Caco-2 (cell line): ENCODE measurements around the gene TBX15. TPM values are rescaled to one million over a fixed set of nuclear protein-coding genes. Genes with fewer than 3 reads are reported as not detected.

Experiments
- BruUV-seq: library from RNA; stranded (reverse); fragments of 400-500 nt; replicated peaks from 2 replicates; lab custom pipeline; 2021; lab: Mats Ljungman, UMichigan
- CTCF ChIA-PET: fragments of 300-600 bp; sonication (Branson Sonifier 250); formaldehyde crosslinking; loops from one replicate; lab custom pipeline; 2022; ENCODE audit warnings: antibody characterized with exemption; lab: Charles Lee
- POLR2A ChIA-PET: fragments of 300-600 bp; sonication (Branson Sonifier 250); formaldehyde crosslinking; loops from one replicate; lab custom pipeline; 2022; ENCODE audit warnings: antibody characterized with exemption; lab: Charles Lee
- DNase-seq, 2 experiments: peaks; one replicate each; pipeline versions ENCODE4 v3.0.0 to v3.0.0-alpha.2; 2020 to 2022
- H3K27me3 ChIP-seq: replicated peaks from 2 replicates; pipeline ENCODE4 v1.6.0; 2011; ENCODE audit warnings: low read length; ENCODE audit not compliant: control insufficient read depth, insufficient read depth
- H3K36me3 ChIP-seq: 2 replicates; pipeline ENCODE4 v1.5.1; 2011; ENCODE audit warnings: low read length; ENCODE audit not compliant: control insufficient read depth, insufficient read depth
- H3K4me1 ChIP-seq: fragments of 250-450 bp; sonication (Bioruptor Pico); 2 replicates; pipeline ENCODE4 v1.5.1; 2020; ENCODE audit warnings: mild to moderate bottlenecking
- H3K4me3 ChIP-seq: 2 replicates; pipeline ENCODE4 v1.5.1; 2011; ENCODE audit warnings: low read depth, mild to moderate bottlenecking, control low read depth, low read length
- H3K9me3 ChIP-seq: fragments of 250-450 bp; sonication (Bioruptor Pico); 2 replicates; pipeline ENCODE4 v1.5.1; 2020; ENCODE audit warnings: mild to moderate bottlenecking, moderate library complexity
- H3K27ac Mint-ChIP-seq: one replicate; pipeline ENCODE4 v1.8.0; 2022; ENCODE audit warnings: mixed read lengths; ENCODE audit not compliant: unreplicated experiment
- H3K27me3 Mint-ChIP-seq: one replicate; pipeline ENCODE4 v1.8.0; 2022; ENCODE audit warnings: mixed read lengths; ENCODE audit not compliant: insufficient read depth, unreplicated experiment
- H3K36me3 Mint-ChIP-seq: one replicate; pipeline ENCODE4 v1.8.0; 2022; ENCODE audit warnings: mild to moderate bottlenecking, mixed read lengths; ENCODE audit not compliant: insufficient read depth, unreplicated experiment
- H3K4me1 Mint-ChIP-seq: one replicate; pipeline ENCODE4 v1.8.0; 2022; ENCODE audit warnings: low read depth, mixed read lengths; ENCODE audit not compliant: unreplicated experiment
- H3K4me3 Mint-ChIP-seq: one replicate; pipeline ENCODE4 v1.8.0; 2022; ENCODE audit warnings: mild to moderate bottlenecking, moderate library complexity, mixed read lengths; ENCODE audit not compliant: unreplicated experiment
- H3K9me3 Mint-ChIP-seq: one replicate; pipeline ENCODE4 v1.8.0; 2022; ENCODE audit warnings: mixed read lengths; ENCODE audit not compliant: unreplicated experiment
- CTCF ChIP-seq, 2 experiments: fragments of 200-600 bp in 1 of 2; IDR thresholded peaks; 1 replicate in 1 of 2; 2 replicates in 1 of 2; pipeline versions ENCODE4 v1.5.1 to v1.8.0; 2011 to 2022; ENCODE audit warnings: antibody characterized with exemption in 1 of 2, control low read depth in 1 of 2, inconsistent platforms in 1 of 2, low read depth in 1 of 2, low read length in 1 of 2, mild to moderate bottlenecking in 1 of 2, moderate library complexity in 1 of 2; ENCODE audit not compliant: insufficient read depth in 1 of 2, severe bottlenecking in 1 of 2, unreplicated experiment in 1 of 2
- intact Hi-C: fragments of 100-400 bp; cut with micrococcal nuclease; formaldehyde crosslinking; loops from one replicate; pipeline ENCODE4 v1.10.0; 2022; ENCODE audit not compliant: unreplicated experiment
- total RNA-seq: library from RNA; stranded (reverse); gene quantifications from 2 replicates; pipeline ENCODE4 v1.2.3, GENCODE V29; 2022

The TBX15 gene
- total RNA-seq, 1 experiment from 2014 or later = 0.11 TPM

DNA sequence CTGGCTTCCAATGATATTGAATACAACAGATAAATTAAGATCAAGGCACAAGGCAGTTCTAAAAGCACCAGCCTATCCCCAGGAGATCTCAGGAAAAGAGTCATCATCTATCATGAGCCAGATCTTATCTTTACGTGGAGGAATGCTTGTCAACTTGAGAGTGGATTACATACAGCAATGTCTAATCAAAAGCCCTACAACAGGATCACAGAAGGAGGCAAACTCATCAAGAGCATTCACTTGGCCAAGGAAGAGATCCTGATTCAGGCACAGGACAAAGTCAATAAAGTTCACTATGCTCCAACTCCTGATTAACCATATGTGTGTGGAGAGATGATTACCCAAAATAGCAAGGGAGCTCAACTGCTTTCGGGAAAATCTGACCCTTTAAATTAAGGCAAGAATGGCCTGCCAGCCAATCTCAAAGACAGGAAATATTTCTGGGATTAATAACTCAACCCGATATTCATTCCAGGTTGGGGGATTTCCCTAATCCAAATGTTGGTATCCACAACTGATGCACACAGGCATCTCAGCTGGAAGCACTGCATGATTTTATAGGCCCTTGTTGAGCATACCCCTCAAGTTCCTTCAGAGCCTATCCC lies 33.7 kb downstream of the TBX15 start:
- no TSS peak for BruUV-seq
- H3K27me3 Mint-ChIP-seq = no peaks in the 10 kb centered on the region
- Histone ChIP-seq H3K4me3 (no peak overlapping the region), H3K4me1 (no peaks in the 10 kb centered on the region), H3K9me3 (no peaks in the 10 kb centered on the region), H3K27me3 (no peaks in the 10 kb centered on the region), H3K36me3 (no peaks in the 10 kb centered on the region)
- no peaks in the 10 kb centered on the region for H3K36me3 Mint-ChIP-seq
- no peak for DNase-seq
- H3K9me3 Mint-ChIP-seq = no peaks in the 10 kb centered on the region
- no peak overlapping the region for H3K27ac Mint-ChIP-seq
- H3K4me1 Mint-ChIP-seq = no peaks in the 10 kb centered on the region
- ChIA-PET POLR2A (no interaction called here), CTCF (no interaction called here)
- intact Hi-C loops = no loop called here
- TF ChIP-seq CTCF (IDR thresholded peaks at IDR 0.05; ENCODE audit: insufficient read depth in 1 of 2, low read depth in 1 of 2, low read length in 1 of 2, severe bottlenecking in 1 of 2, unreplicated experiment in 1 of 2) = no peak
- no peak overlapping the region for H3K4me3 Mint-ChIP-seq

DNA sequence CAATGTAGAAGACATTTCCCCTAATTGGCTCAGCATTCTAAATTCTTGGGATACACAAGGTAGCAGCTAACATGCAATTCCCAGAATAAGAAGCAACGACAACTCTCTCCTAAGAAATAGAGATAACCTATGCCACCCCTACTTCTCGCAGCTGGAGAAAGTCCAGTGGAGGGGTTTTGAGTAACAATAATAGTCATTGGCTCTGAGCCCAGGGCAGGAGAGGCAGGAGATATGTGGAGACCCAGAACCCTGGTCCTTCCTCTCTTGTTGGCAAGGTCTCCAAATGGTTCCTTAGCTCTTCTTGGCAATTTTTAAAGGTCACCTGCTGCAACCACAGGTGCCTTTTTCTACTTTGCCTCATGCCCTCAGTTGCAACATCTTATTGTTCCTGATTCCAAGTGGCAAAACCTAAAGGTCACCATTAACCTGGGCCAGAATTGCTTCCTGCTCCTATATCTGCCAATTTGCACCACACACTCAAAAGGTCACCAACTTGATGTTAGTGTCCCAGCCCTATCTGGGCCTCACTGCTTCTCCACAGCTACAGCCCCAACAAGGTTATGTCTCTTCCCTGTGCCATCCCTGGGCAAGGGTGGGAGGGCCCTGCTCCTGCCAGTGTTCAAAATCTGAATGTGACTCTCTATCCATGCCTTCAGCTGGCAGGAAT lies 36.7 kb downstream of the TBX15 start:
- CTCF ChIA-PET = no interaction called here
- H3K4me3 Mint-ChIP-seq = no peak overlapping the region
- Histone ChIP-seq H3K4me1 (no peaks in the 10 kb centered on the region), H3K36me3 (no peaks in the 10 kb centered on the region), H3K27me3 (no peaks in the 10 kb centered on the region), H3K9me3 (no peaks in the 10 kb centered on the region), H3K4me3 (no peak overlapping the region)
- intact Hi-C loops = no loop called here
- H3K9me3 Mint-ChIP-seq = no peaks in the 10 kb centered on the region
- POLR2A ChIA-PET = no interaction called here
- BruUV-seq = no TSS peak
- H3K27ac Mint-ChIP-seq = no peak overlapping the region
- TF ChIP-seq CTCF (IDR thresholded peaks at IDR 0.05; ENCODE audit: insufficient read depth in 1 of 2, low read depth in 1 of 2, low read length in 1 of 2, severe bottlenecking in 1 of 2, unreplicated experiment in 1 of 2) = no peak
- no peaks in the 10 kb centered on the region for H3K4me1 Mint-ChIP-seq
- H3K36me3 Mint-ChIP-seq = no peaks in the 10 kb centered on the region
- no peaks in the 10 kb centered on the region for H3K27me3 Mint-ChIP-seq
- DNase-seq = no peak

GRCh38 chr1:118949315-118949714 lies 38.8 kb downstream of the TBX15 start:
- H3K9me3 ChIP-seq = no peaks in the 10 kb centered on the region
- no peak for DNase-seq
- no peaks in the 10 kb centered on the region for H3K4me1 Mint-ChIP-seq
- H3K4me3 Mint-ChIP-seq = no peak overlapping the region
- TF ChIP-seq CTCF (IDR thresholded peaks at IDR 0.05; ENCODE audit: insufficient read depth in 1 of 2, low read depth in 1 of 2, low read length in 1 of 2, severe bottlenecking in 1 of 2, unreplicated experiment in 1 of 2) = no peak
- CTCF ChIA-PET = no interaction called here
- BruUV-seq = no TSS peak
- peaks cover 3% of the 10 kb centered on the region for H3K27me3 Mint-ChIP-seq
- H3K27ac Mint-ChIP-seq = no peak overlapping the region
- no peaks in the 10 kb centered on the region for H3K27me3 ChIP-seq
- POLR2A ChIA-PET = no interaction called here
- no peaks in the 10 kb centered on the region for H3K4me1 ChIP-seq
- H3K36me3 ChIP-seq = no peaks in the 10 kb centered on the region
- no peaks in the 10 kb centered on the region for H3K36me3 Mint-ChIP-seq
- intact Hi-C loops = no loop called here
- H3K9me3 Mint-ChIP-seq = no peaks in the 10 kb centered on the region
- no peak overlapping the region for H3K4me3 ChIP-seq
